Astrocyte (in vitro differentiated cells and primary cell): ENCODE results near the gene SLC25A21. TPM values are rescaled to one million over a fixed set of nuclear protein-coding genes. Genes with fewer than 3 reads are reported as not detected.
A peak's percentile ranks its signal among the peaks of the same experiment; 100 is the strongest.

Experiments
- DNase-seq: peaks from one replicate; pipeline ENCODE4 v3.0.0-alpha.2; 2010; ENCODE audit warnings: low read depth
- FAIRE-seq: peaks from 2 replicates; lab custom pipeline; 2011; peaks lifted over from hg19 to GRCh38; lab: Jason Lieb, UNC
- H2AFZ ChIP-seq: 2 replicates; pipeline ENCODE4 v1.6.0; 2012; ENCODE audit warnings: low read depth, low read length, inconsistent platforms
- H3K27ac ChIP-seq: 2 replicates; pipeline ENCODE4 v1.5.1; 2011; ENCODE audit warnings: low read depth, low read length, inconsistent platforms
- H3K27me3 ChIP-seq: 2 replicates; pipeline ENCODE4 v1.6.0; 2011; ENCODE audit warnings: low read length, inconsistent platforms; ENCODE audit not compliant: insufficient read depth
- H3K36me3 ChIP-seq: 2 replicates; pipeline ENCODE4 v1.5.1; 2011; ENCODE audit warnings: low read length, inconsistent platforms; ENCODE audit not compliant: insufficient read depth
- H3K4me1 ChIP-seq: 2 replicates; pipeline ENCODE4 v1.5.1; 2011; ENCODE audit warnings: low read length, inconsistent platforms; ENCODE audit not compliant: insufficient read depth
- H3K4me2 ChIP-seq: 2 replicates; pipeline ENCODE4 v1.6.0; 2012; ENCODE audit warnings: low read length, inconsistent platforms
- H3K4me3 ChIP-seq: 2 replicates; pipeline ENCODE4 v1.5.1; 2011; ENCODE audit warnings: low read depth, mild to moderate bottlenecking, low read length, inconsistent platforms; ENCODE audit not compliant: insufficient read depth
- H3K79me2 ChIP-seq: 2 replicates; pipeline ENCODE4 v1.6.0; 2012; ENCODE audit warnings: mild to moderate bottlenecking, low read length, inconsistent platforms; ENCODE audit not compliant: insufficient read depth
- H3K9ac ChIP-seq: 2 replicates; pipeline ENCODE4 v1.6.0; 2012; ENCODE audit warnings: mild to moderate bottlenecking, low read length, inconsistent platforms
- H3K9me3 ChIP-seq: 2 replicates; pipeline ENCODE4 v1.5.1; 2012; ENCODE audit warnings: low read depth, mild to moderate bottlenecking, low read length, inconsistent platforms; ENCODE audit not compliant: insufficient read depth
- H4K20me1 ChIP-seq: 2 replicates; pipeline ENCODE4 v1.6.0; 2012; ENCODE audit warnings: low read length, inconsistent platforms; ENCODE audit not compliant: insufficient read depth
- H3K27ac Mint-ChIP-seq: one replicate; pipeline ENCODE4 v1.8.0; 2021; ENCODE audit warnings: mild to moderate bottlenecking, mixed read lengths; ENCODE audit not compliant: unreplicated experiment
- H3K27me3 Mint-ChIP-seq: one replicate; pipeline ENCODE4 v1.8.0; 2021; ENCODE audit warnings: low read depth, mixed read lengths; ENCODE audit not compliant: unreplicated experiment
- H3K36me3 Mint-ChIP-seq: one replicate; pipeline ENCODE4 v1.8.0; 2021; ENCODE audit warnings: low read depth, mixed read lengths; ENCODE audit not compliant: unreplicated experiment
- H3K4me1 Mint-ChIP-seq: one replicate; pipeline ENCODE4 v1.8.0; 2021; ENCODE audit warnings: low read depth, mixed read lengths; ENCODE audit not compliant: unreplicated experiment
- H3K4me3 Mint-ChIP-seq: one replicate; pipeline ENCODE4 v1.8.0; 2021; ENCODE audit warnings: mild to moderate bottlenecking, moderate library complexity, mixed read lengths; ENCODE audit not compliant: unreplicated experiment
- H3K9me3 Mint-ChIP-seq: one replicate; pipeline ENCODE4 v1.8.0; 2021; ENCODE audit warnings: mild to moderate bottlenecking, mixed read lengths; ENCODE audit not compliant: unreplicated experiment
- EZH2 ChIP-seq: IDR thresholded peaks from 2 replicates; pipeline ENCODE4 v1.6.1; 2012; ENCODE audit warnings: mild to moderate bottlenecking, low read length, inconsistent platforms; ENCODE audit not compliant: insufficient read depth
- total RNA-seq: library from RNA; stranded (reverse); gene quantifications from 2 replicates; pipeline ENCODE4 v1.2.1, GENCODE V29; 2021
- TF ChIP-seq, protein P1 (sequence below): IDR thresholded peaks from 2 replicates; pipeline ENCODE4 v1.5.1; 2011; ENCODE audit warnings: low read depth, mild to moderate bottlenecking, inconsistent platforms, low read length, moderate library complexity; ENCODE audit not compliant: insufficient read depth

The SLC25A21 gene
- total RNA-seq, 1 donor from 2014 or later = 1.5 TPM

- Mint-ChIP-seq H3K36me3 (no peaks in the 10 kb centered on the region), H3K4me3 (no peak overlapping the region), H3K4me1 (peaks cover 3% of the 10 kb centered on the region), H3K27me3 (no peaks in the 10 kb centered on the region), H3K27ac (no peak overlapping the region), H3K9me3 (no peaks in the 10 kb centered on the region)
- H3K9ac ChIP-seq = no peak overlapping the region
- H4K20me1 ChIP-seq = no peaks in the 10 kb centered on the region
- no peak overlapping the region for H3K27ac ChIP-seq
- H2AFZ ChIP-seq = no peak overlapping the region
- no peaks in the 10 kb centered on the region for H3K27me3 ChIP-seq
- no peak for FAIRE-seq
- no peaks in the 10 kb centered on the region for H3K36me3 ChIP-seq
- no peaks in the 10 kb centered on the region for H3K4me1 ChIP-seq
- H3K4me3 ChIP-seq = no peak overlapping the region
- H3K4me2 ChIP-seq = no peak overlapping the region
- no peaks in the 10 kb centered on the region for H3K79me2 ChIP-seq
- no peak for DNase-seq
- H3K9me3 ChIP-seq = no peaks in the 10 kb centered on the region
- TF ChIP-seq, protein P1, sequence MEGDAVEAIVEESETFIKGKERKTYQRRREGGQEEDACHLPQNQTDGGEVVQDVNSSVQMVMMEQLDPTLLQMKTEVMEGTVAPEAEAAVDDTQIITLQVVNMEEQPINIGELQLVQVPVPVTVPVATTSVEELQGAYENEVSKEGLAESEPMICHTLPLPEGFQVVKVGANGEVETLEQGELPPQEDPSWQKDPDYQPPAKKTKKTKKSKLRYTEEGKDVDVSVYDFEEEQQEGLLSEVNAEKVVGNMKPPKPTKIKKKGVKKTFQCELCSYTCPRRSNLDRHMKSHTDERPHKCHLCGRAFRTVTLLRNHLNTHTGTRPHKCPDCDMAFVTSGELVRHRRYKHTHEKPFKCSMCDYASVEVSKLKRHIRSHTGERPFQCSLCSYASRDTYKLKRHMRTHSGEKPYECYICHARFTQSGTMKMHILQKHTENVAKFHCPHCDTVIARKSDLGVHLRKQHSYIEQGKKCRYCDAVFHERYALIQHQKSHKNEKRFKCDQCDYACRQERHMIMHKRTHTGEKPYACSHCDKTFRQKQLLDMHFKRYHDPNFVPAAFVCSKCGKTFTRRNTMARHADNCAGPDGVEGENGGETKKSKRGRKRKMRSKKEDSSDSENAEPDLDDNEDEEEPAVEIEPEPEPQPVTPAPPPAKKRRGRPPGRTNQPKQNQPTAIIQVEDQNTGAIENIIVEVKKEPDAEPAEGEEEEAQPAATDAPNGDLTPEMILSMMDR = no peak
- no peak for TF ChIP-seq EZH2
Observed at GRCh38 chr14:37013078-37013477, 159.3 kb downstream of the SLC25A21 start.

DNA sequence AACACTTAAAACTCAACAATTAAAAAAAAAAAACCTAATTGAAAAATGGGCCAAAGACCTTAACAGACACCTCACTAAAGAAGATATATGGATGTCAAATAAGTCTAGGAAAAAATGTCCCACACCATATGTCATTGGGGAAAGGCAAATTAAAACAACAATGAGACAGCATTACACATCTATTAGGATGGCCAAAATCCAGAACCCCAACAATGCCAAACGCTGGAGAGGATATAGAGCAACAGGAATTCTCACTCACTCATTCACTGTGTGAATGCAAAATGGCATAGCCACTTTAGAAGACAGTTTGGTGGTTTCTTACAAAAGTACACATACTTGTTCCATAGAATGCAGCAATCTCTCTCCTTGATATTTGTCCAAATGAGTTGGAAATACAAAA is 173.7 kb downstream of the SLC25A21 start:
- H3K79me2 ChIP-seq = no peaks in the 10 kb centered on the region
- H4K20me1 ChIP-seq = no peaks in the 10 kb centered on the region
- no peak overlapping the region for H3K4me3 ChIP-seq
- Mint-ChIP-seq H3K36me3 (no peaks in the 10 kb centered on the region), H3K9me3 (no peaks in the 10 kb centered on the region), H3K4me1 (peaks cover 3% of the 10 kb centered on the region), H3K27ac (no peak overlapping the region), H3K27me3 (no peaks in the 10 kb centered on the region), H3K4me3 (no peak overlapping the region)
- no peaks in the 10 kb centered on the region for H3K27me3 ChIP-seq
- no peaks in the 10 kb centered on the region for H3K36me3 ChIP-seq
- no peak for TF ChIP-seq EZH2
- TF ChIP-seq, protein P1 = no peak
- H3K4me2 ChIP-seq = no peak overlapping the region
- FAIRE-seq = no peak
- H3K4me1 ChIP-seq = peaks cover 10% of the 10 kb centered on the region
- no peak overlapping the region for H3K27ac ChIP-seq
- H2AFZ ChIP-seq = no peak overlapping the region
- H3K9ac ChIP-seq = no peak overlapping the region
- no peaks in the 10 kb centered on the region for H3K9me3 ChIP-seq
- no peak for DNase-seq

GRCh38 chr14:36997843-36998242 is 174.6 kb downstream of the SLC25A21 start:
- Histone ChIP-seq H2AFZ (no peak overlapping the region), H3K4me2 (no peak overlapping the region), H3K4me1 (peaks cover 10% of the 10 kb centered on the region), H4K20me1 (no peaks in the 10 kb centered on the region), H3K9me3 (no peaks in the 10 kb centered on the region), H3K79me2 (no peaks in the 10 kb centered on the region), H3K9ac (no peak overlapping the region), H3K27ac (no peak overlapping the region), H3K27me3 (no peaks in the 10 kb centered on the region), H3K36me3 (no peaks in the 10 kb centered on the region), H3K4me3 (no peak overlapping the region)
- H3K27ac Mint-ChIP-seq = no peak overlapping the region
- no peaks in the 10 kb centered on the region for H3K36me3 Mint-ChIP-seq
- H3K4me3 Mint-ChIP-seq = no peak overlapping the region
- H3K27me3 Mint-ChIP-seq = no peaks in the 10 kb centered on the region
- peaks cover 6% of the 10 kb centered on the region for H3K4me1 Mint-ChIP-seq
- H3K9me3 Mint-ChIP-seq = no peaks in the 10 kb centered on the region
- TF ChIP-seq, protein P1 = no peak
- TF ChIP-seq EZH2 = no peak
- peak; percentile 42 for DNase-seq
- FAIRE-seq = no peak
